Measurements from ENCODE around the gene DHX38.
"Not testable (repeated sequence)": the region's sequence is repeated elsewhere in the genome, so short reads cannot be mapped to it uniquely, and the experiment has no call there.

The DHX38 gene

GRCh38 chr16:72093448-72094265 is at the start of gene DHX38, which contains the start of gene TXNL4B:
DHX38 (plus strand) TSS chr16:72093847; CDS start chr16:72096158, 2,311 bp downstream.
TXNL4B (minus strand) TSS chr16:72093620; CDS start chr16:72090749, 2,871 bp downstream.
- no peak for TF ChIP-seq CTCF (IDR thresholded peaks at IDR 0.05; ENCODE audit: low read depth, low read length)
- peak within 1 kb of the TSS; percentile 99 for H3K4me3 ChIP-seq (ENCODE audit: low read depth, low read length)

- no peak for TF ChIP-seq CTCF (IDR thresholded peaks at IDR 0.05; ENCODE audit: low read depth, low read length)
- H3K4me3 ChIP-seq (ENCODE audit: low read depth, low read length) = no peak overlapping the region
Observed at GRCh38 chr16:72044296-72044695, 49.4 kb upstream of the DHX38 start.

GRCh38 chr16:72044825-72045359 is 48.8 kb upstream of the DHX38 start:
- TF ChIP-seq CTCF (IDR thresholded peaks at IDR 0.05; ENCODE audit: low read depth, low read length) = no peak
- no peak overlapping the region for H3K4me3 ChIP-seq (ENCODE audit: low read depth, low read length)

- TF ChIP-seq CTCF (IDR thresholded peaks at IDR 0.05; ENCODE audit: low read depth, low read length) = no peak
- no peak overlapping the region for H3K4me3 ChIP-seq (ENCODE audit: low read depth, low read length)
Observed at GRCh38 chr16:72049110-72049509, 44.5 kb upstream of the DHX38 start.

GRCh38 chr16:72050769-72051464 is 42.7 kb upstream of the DHX38 start:
- H3K4me3 ChIP-seq (ENCODE audit: low read depth, low read length) = no peak overlapping the region
- TF ChIP-seq CTCF (IDR thresholded peaks at IDR 0.05; ENCODE audit: low read depth, low read length) = no peak

- H3K4me3 ChIP-seq (ENCODE audit: low read depth, low read length) = no peak overlapping the region
- no peak for TF ChIP-seq CTCF (IDR thresholded peaks at IDR 0.05; ENCODE audit: low read depth, low read length)
Observed at GRCh38 chr16:72051818-72052217, 41.8 kb upstream of the DHX38 start.

GRCh38 chr16:72054254-72054847 is 39.3 kb upstream of the DHX38 start, which contains the start of gene HP:
HP (plus strand) TSS chr16:72054505; CDS start chr16:72054653, 148 bp downstream.
- H3K4me3 ChIP-seq (ENCODE audit: low read depth, low read length) = not testable (repeated sequence)

Data from WI38 (cell line).